Ishikawa (cell line): Measurements from ENCODE around the gene CDHR3.

ENCODE experiments used
- CEBPB ChIP-seq: IDR thresholded peaks from 2 replicates; pipeline ENCODE4 v1.6.1; 2012
- CREB1 ChIP-seq: IDR thresholded peaks from 2 replicates; pipeline ENCODE4 v1.6.1; 2012; ENCODE audit warnings: low read depth
- EGR1 ChIP-seq: IDR thresholded peaks from 2 replicates; pipeline ENCODE4 v1.6.1; 2012
- EP300 ChIP-seq: IDR thresholded peaks from 2 replicates; pipeline ENCODE4 v1.6.1; 2012; ENCODE audit warnings: borderline replicate concordance
- FOXM1 ChIP-seq: IDR thresholded peaks from 2 replicates; pipeline ENCODE4 v1.6.1; 2012; ENCODE audit warnings: low read depth, borderline replicate concordance
- MAX ChIP-seq: IDR thresholded peaks from 2 replicates; pipeline ENCODE4 v1.6.1; 2012
- NFIC ChIP-seq: IDR thresholded peaks from 2 replicates; pipeline ENCODE4 v1.6.1; 2012
- RAD21 ChIP-seq: IDR thresholded peaks from 2 replicates; pipeline ENCODE4 v1.6.1; 2012; ENCODE audit warnings: low read depth
- REST ChIP-seq: IDR thresholded peaks from 2 replicates; pipeline ENCODE4 v1.6.1; 2012; ENCODE audit warnings: low read depth, mild to moderate bottlenecking
- TAF1 ChIP-seq: IDR thresholded peaks from 2 replicates; pipeline ENCODE4 v1.6.1; 2012; ENCODE audit warnings: low read depth, mild to moderate bottlenecking
- TCF12 ChIP-seq: IDR thresholded peaks from 2 replicates; pipeline ENCODE4 v1.6.1; 2012; ENCODE audit warnings: low read depth
- TEAD4 ChIP-seq: IDR thresholded peaks from 2 replicates; pipeline ENCODE4 v1.6.1; 2012
- USF1 ChIP-seq: IDR thresholded peaks from 2 replicates; pipeline ENCODE4 v1.6.1; 2012
- YY1 ChIP-seq: IDR thresholded peaks from 2 replicates; pipeline ENCODE4 v1.6.1; 2012; ENCODE audit warnings: low read depth
- ZBTB7A ChIP-seq: IDR thresholded peaks from 2 replicates; pipeline ENCODE4 v1.6.1; 2012; ENCODE audit warnings: low read depth

The CDHR3 gene

GRCh38 chr7:106038916-106039315 is 75.9 kb downstream of the CDHR3 start:
- TF ChIP-seq MAX (no peak), CREB1 (no peak), EP300 (no peak), TAF1 (no peak), TCF12 (no peak), TEAD4 (no peak), FOXM1 (no peak), RAD21 (no peak), NFIC (no peak), REST (no peak), ZBTB7A (no peak), EGR1 (no peak), CEBPB (no peak), USF1 (no peak), YY1 (no peak)

GRCh38 chr7:106039486-106040060 is 76.5 kb downstream of the CDHR3 start:
- no peak for TF ChIP-seq RAD21

- TF ChIP-seq CEBPB (no peak), MAX (no peak), NFIC (peak; percentile 52), TCF12 (no peak), TAF1 (no peak), ZBTB7A (no peak), RAD21 (peak; percentile 35; the same call in 1 of the 2 replicates)
These were observed 78.2 kb downstream of the CDHR3 start for GRCh38 chr7:106041140-106041717.

GRCh38 chr7:106042196-106042611 is 79.1 kb downstream of the CDHR3 start:
- no peak for TF ChIP-seq TAF1

- peak; percentile 79 for TF ChIP-seq USF1
- TF ChIP-seq TAF1: no peak
- no peak for TF ChIP-seq CEBPB
These were observed 82.1 kb downstream of the CDHR3 start for GRCh38 chr7:106045139-106045538.

- no peak for TF ChIP-seq TCF12
- TF ChIP-seq CEBPB: no peak
- no peak for TF ChIP-seq ZBTB7A
- TF ChIP-seq YY1: no peak
- no peak for TF ChIP-seq MAX
- TF ChIP-seq FOXM1: no peak
- no peak for TF ChIP-seq USF1
- TF ChIP-seq TEAD4: no peak
- TF ChIP-seq EGR1: no peak
- no peak for TF ChIP-seq NFIC
- no peak for TF ChIP-seq TAF1
- no peak for TF ChIP-seq RAD21
- TF ChIP-seq CREB1: no peak
These were observed 82.5 kb downstream of the CDHR3 start for GRCh38 chr7:106045586-106045985.

GRCh38 chr7:106047184-106047583 is 84.1 kb downstream of the CDHR3 start:
- TF ChIP-seq YY1: no peak
- no peak for TF ChIP-seq TEAD4
- TF ChIP-seq REST: no peak
- TF ChIP-seq TCF12: no peak
- TF ChIP-seq CREB1: no peak
- TF ChIP-seq EP300: no peak
- no peak for TF ChIP-seq NFIC
- no peak for TF ChIP-seq TAF1
- TF ChIP-seq FOXM1: no peak
